ENCODE results near the gene ENGASE.
A peak's percentile ranks its signal among the peaks of the same experiment; 100 is the strongest.

The ENGASE gene

DNA sequence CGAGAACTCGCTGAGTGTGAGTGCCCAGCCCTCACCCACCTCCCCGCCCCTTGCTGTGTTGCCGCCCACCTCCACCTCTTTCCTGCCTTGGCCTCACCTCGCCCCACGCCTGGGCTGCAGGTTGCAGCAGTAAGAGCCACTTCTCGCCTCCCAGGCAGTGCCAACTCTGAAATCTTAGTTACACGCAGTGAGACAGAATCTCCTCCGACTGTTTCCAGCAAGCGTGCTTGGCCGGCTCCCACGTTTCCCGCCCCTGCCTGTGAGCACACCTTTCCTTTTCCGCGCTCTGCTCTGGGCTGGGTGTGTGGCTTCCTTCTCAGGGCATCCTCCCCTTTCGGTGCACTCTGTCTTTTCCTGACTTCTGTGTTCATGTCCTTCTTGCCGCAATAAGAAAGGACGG, 5.7 kb downstream of the ENGASE start:
- TF ChIP-seq, protein P1, sequence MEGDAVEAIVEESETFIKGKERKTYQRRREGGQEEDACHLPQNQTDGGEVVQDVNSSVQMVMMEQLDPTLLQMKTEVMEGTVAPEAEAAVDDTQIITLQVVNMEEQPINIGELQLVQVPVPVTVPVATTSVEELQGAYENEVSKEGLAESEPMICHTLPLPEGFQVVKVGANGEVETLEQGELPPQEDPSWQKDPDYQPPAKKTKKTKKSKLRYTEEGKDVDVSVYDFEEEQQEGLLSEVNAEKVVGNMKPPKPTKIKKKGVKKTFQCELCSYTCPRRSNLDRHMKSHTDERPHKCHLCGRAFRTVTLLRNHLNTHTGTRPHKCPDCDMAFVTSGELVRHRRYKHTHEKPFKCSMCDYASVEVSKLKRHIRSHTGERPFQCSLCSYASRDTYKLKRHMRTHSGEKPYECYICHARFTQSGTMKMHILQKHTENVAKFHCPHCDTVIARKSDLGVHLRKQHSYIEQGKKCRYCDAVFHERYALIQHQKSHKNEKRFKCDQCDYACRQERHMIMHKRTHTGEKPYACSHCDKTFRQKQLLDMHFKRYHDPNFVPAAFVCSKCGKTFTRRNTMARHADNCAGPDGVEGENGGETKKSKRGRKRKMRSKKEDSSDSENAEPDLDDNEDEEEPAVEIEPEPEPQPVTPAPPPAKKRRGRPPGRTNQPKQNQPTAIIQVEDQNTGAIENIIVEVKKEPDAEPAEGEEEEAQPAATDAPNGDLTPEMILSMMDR (IDR thresholded peaks at IDR 0.05; ENCODE audit: control insufficient read depth, extremely low read depth, insufficient read depth) = no peak
- H3K4me3 ChIP-seq (ENCODE audit: low read depth, low read length) = no peak overlapping the region
- DNase-seq (ENCODE audit: low read depth) = no peak

- H3K4me3 ChIP-seq (ENCODE audit: low read depth, low read length) = no peak overlapping the region
- no peak for DNase-seq (ENCODE audit: low read depth)
- TF ChIP-seq, protein P1 (IDR thresholded peaks at IDR 0.05; ENCODE audit: control insufficient read depth, extremely low read depth, insufficient read depth) = no peak
Observed at GRCh38 chr17:79080761-79081290, 6.2 kb downstream of the ENGASE start.

DNA sequence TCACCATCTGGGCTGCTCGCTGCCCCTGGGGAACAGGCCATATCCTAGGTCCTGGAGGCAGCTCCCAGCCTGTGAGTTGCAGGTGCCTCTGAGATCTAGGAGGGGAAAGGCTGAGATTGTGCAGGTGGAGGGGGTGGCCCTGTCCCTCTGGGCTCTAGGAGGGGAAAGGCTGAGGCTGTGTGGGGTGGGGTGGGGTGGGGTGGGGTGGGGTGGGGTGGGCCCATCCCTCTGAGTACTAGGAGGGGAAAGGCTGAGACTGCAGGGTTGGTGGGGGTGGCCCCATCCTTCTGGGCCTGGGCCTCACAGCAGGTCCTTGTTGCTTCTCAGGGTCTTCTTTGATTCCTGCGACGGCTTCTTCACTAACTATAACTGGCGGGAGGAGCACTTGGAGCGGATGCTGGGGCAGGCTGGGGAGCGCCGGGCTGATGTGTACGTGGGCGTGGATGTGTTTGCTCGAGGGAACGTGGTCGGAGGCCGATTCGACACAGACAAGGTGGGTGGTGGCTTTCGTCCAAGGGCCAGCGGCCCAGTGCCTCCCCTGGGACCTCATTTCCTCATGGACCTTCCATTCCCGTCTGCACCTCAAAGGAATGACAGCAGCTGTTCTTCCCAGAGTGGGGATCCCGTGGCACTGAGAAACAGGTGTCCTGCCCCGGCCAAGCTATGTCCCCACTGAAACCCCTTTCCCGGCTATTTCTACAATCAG, 7.1 kb downstream of the ENGASE start:
- DNase-seq (ENCODE audit: low read depth) = no peak
- no peak overlapping the region for H3K4me3 ChIP-seq (ENCODE audit: low read depth, low read length)
- TF ChIP-seq, protein P1 (IDR thresholded peaks at IDR 0.05; ENCODE audit: control insufficient read depth, extremely low read depth, insufficient read depth) = no peak

- no peak for DNase-seq (ENCODE audit: low read depth)
- TF ChIP-seq, protein P1 (IDR thresholded peaks at IDR 0.05; ENCODE audit: control insufficient read depth, extremely low read depth, insufficient read depth) = peak; percentile 93
- H3K4me3 ChIP-seq (ENCODE audit: low read depth, low read length) = no peak overlapping the region
Observed at GRCh38 chr17:79082311-79083190, 7.9 kb downstream of the ENGASE start.

DNA sequence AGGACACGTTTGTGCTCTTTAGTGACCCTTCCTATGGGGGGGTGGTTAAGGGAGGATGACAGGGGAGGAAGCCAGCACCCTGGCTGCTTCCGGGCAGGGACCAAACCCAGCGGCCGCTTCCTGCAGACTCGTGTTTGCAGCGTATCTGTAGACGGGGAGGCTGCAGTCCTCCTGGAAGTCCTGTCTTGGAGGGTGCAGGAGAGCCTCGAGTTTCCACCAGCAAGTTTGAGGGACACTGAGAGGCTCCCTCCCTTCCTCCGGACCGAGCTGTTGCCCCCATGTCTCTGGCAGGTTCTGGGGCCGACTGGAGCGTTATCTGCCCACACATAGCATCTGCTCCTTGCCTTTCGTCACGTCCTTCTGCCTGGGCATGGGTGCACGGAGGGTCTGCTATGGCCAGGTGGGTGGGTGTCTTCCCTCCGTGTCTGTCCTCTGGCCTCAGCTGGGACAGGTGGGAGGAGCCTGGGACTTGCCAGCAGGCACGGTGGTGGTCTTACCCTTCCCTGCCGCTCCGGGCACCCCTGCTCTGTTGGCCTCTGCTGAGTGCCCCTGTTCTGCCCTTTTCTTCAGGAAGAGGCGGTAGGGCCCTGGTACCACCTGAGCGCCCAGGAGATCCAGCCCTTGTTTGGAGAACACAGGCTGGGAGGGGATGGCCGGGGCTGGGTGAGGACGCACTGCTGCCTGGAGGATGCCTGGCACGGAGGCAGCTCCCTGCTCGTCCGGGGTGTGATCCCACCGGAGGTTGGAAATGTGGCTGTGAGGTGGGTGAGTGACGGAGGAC, 8.8 kb downstream of the ENGASE start:
- H3K4me3 ChIP-seq (ENCODE audit: low read depth, low read length) = no peak overlapping the region
- no peak for DNase-seq (ENCODE audit: low read depth)
- TF ChIP-seq, protein P1 (IDR thresholded peaks at IDR 0.05; ENCODE audit: control insufficient read depth, extremely low read depth, insufficient read depth) = no peak

GRCh38 chr17:79084291-79085153, 9.9 kb downstream of the ENGASE start:
- TF ChIP-seq, protein P1 (IDR thresholded peaks at IDR 0.05; ENCODE audit: control insufficient read depth, extremely low read depth, insufficient read depth) = no peak

More at GRCh38 chr17:79084291-79085153, 9.9 kb downstream of the ENGASE start:
- no peak for DNase-seq (ENCODE audit: low read depth)
- H3K4me3 ChIP-seq (ENCODE audit: low read depth, low read length) = no peak overlapping the region

Measured in LNCaP clone FGC (cell line).